SIG-M5 treated with dmso at 0.1 percent for 504 hours (cell line): ENCODE measurements around the gene TUBGCP2.
A peak's percentile ranks its signal among the peaks of the same experiment; 100 is the strongest.
"Not testable (repeated sequence)": the region's sequence is repeated elsewhere in the genome, so short reads cannot be mapped to it uniquely, and the experiment has no call there.

Experiments used
- DNase-seq: peaks from one replicate; lab custom pipeline; 2025; ENCODE audit not compliant: unreplicated experiment; lab: John Stamatoyannopoulos, UW

TUBGCP2 gene

DNA sequence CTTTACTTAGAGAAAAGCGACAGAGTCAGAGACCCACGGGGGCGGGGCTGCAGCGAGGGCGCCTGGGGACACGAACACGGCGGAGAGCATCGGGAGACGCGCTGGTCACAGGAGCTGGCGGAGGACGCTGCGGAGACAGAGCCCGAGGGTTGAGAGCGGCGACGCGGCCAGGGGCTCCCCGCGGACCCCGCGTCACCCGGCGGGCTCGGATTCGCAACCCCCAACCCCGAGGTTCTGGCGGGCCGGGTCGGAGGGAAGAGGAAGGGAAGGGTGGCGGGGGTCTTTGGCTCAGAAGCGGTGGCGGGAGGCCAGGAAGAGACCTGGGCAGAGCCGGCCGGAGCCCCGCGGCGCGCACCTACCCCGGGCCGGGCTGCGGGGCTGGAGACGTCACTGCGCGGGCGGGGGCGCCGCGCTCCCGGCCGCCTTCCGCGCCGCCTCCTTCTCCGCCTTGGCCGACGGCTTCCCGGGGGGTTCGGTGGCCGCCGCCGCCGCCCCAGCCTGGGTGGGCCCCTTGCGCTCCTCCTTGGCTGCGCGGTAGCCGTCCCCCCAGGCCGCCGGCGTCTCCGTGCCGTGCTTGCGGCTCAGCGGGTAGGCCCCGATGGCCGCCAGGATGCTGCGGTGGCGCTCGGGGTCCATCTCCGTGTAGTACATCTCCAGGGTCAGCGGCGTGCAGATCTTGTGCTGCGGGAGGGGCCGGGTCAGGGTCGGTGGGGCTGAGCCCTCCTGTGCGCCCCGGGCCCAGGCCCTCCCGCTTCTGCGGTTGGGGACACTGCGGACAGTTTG is 17.0 kb upstream of the TUBGCP2 start:
- no peak for DNase-seq

DNA sequence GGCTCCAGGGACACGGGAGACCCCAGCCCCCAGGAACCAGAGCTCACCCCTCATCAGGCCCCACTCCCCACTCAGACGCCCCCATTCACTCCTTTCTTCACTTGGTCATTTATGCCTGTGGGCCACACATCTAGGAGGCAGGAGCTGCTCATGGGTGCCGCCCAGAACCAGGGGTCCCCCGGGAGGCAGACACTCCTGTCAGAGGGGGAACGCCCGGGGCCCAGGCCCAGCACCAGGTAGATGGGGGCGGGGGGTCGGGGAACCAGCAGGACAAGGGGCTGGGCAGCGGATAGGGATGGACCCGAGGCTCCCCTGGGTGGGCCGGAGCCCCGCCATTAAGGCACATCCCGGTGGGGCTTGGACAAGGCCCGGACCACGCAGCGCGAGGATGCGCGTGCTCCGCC is 16.2 kb upstream of the TUBGCP2 start:
- no peak for DNase-seq

DNA sequence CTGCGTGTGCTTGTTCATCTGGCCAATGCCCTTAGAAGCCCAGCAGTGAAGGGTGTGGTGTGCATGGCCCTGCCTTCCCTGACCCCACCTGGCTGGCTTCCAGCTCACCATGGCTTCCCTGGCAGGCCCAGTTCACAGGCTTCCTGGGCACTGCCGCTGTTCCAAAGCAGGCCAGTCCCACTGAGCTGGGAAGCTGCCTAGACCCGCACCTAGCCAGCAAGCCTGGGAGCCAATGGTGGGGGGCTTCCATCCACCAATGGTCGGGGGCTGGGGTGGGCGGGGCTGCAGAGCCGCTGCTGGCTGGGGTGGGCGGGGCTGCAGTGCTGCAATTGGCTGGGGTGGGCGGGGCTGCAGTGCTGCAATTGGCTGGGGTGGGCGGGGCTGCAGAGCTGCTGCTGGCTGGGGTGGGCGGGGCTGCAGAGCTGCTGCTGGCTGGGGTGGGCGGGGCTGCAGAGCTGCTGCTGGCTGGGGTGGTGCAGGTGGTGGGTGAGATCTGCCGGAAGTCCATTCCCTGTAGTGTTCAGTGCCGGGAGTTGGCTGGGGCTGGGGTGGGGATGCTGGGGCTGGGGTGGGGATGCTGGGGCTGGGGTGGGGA is 15.6 kb upstream of the TUBGCP2 start:
- peak; percentile 15 for DNase-seq

DNA sequence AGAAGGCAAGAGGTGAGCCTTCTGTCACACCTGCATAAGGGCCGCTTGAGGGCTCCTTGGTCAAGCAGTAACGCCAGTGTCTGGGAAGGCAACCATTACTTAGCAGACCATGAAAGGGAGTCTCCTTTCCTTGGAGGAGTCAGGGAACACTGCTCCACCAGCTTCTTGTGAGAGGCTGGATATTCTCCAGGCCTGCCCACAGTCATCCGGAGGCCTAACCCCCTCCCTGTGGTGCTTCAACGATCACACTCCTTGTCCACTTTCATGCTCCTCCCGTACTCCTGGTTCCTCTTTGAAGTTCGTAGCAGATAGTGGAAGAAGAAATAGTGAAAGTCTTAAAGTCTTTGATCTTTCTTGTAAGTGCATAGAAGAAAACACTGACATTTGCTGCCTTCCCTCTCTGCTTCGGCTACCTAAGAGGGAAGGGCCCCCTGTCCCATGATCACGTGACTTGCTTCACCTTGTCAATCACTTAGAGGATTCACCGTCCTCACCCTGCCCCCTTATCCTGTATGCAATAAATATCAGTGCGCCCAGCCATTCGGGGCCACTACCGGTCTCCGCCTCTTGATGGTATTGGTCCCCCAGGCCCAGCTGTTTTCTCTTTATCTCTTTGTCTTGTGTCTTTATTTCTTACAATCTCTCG is 13.5 kb upstream of the TUBGCP2 start:
- not testable (repeated sequence) for DNase-seq

DNA sequence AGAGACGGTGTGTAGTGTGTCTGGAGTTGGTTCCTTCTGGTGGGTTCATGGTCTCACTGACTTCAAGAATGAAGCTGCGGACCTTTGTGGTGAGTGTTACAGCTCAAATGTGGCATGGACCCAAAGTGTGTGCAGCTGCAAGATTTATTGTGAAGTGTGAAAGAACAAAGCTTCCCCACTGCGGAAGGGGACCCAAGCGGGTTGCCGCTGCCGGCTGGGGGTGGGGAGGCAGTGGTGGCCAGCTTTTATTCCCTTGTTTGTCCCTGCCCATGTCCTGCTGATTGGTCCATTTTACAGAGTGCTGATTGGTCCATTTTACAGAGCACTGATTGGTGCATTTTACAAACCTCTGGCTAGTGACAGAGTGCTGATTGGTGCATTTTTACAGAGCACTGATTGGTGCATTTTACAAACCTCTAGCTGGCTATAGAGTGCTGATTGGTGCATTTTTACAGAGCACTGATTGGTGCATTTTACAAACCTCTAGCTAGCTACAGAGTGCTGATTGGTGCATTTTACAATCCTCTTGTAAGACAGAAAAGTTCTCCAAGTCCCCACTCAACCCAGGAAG is 12.3 kb upstream of the TUBGCP2 start:
- DNase-seq = not testable (repeated sequence)

DNA sequence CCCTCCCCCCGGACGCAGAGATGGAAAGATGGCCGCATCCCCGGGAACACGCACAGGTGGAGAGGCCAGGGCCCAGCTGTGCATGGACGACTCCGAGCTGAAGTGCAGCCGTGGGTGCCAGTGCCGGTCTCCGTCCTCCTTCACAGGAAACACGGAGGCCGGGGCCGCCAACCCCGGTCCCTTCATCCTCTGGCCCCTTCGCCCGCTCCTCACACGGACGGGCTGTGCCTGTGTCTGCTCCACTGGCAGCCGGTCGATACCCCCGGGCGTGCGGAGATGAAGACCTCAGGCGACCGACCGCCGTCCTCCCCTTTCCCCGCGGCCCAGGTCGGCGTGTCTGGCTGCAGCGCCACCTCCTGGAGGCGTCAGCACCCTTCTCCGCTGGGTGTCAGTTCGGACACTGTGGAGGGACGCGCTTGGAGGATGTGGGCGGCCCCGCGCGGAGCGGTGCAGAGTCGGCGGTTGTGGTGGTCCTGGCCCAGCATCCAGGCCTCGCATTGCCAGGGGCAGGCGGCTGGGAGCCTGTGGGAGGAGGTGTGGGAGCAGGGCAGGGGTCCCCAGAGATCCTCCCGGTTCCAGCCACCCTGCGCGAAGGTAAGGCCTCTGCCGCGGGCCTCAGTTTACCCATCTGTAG is 9.9 kb upstream of the TUBGCP2 start:
- no peak for DNase-seq

DNA sequence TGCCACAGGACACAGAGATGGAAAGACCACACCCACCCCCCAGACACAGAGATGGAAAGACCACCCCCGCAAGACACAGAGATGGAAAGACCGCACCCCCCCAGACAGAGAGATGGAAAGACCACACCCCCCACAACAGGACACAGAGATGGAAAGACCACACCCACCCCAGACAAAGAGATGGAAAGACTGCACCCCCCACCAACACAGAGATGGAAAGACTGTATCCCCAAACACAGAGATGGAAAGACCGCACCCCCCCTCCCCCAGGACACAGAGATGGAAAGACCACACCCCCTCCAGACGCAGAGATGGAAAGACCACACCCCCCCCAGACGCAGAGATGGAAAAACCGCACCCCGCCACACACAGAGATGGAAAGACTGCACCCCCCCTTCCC is 8.1 kb upstream of the TUBGCP2 start:
- no peak for DNase-seq

DNA sequence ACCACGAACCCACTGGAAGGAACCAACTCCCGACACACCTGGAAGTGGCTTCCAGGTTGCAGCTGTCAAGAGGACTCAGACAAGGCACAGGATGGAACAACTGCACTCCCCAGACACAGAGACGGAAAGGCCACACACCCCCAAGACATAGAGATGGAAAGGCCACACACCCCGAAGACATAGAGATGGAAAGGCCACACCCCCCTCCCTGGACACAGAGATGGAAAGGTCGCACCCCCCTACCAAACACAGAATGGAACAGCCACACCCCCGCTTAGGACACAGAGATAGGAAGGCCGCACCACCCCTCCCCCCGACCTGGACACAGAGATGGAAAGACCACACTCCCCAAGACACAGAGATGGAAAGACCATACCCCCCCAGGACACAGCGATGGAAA is 7.6 kb upstream of the TUBGCP2 start:
- DNase-seq = no peak

DNA sequence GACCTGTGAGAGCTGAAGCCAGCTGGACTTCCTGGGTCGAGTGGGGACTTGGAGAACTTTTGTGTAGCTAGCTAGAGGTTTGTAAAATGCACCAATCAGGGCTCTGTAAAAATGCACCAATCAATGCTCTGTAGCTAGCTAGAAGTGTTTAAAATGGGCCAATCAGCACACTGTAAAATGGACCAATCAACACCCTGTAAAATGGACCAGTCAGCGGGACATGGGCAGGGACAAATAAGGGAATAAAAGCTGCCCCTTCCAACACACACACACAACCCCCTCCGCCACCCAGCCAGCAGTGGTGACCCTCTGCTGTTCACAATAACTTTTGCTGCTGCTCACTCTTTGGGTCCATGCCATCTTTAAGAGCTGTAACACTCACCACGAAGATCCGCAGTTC is 7.2 kb upstream of the TUBGCP2 start:
- DNase-seq = no peak

DNA sequence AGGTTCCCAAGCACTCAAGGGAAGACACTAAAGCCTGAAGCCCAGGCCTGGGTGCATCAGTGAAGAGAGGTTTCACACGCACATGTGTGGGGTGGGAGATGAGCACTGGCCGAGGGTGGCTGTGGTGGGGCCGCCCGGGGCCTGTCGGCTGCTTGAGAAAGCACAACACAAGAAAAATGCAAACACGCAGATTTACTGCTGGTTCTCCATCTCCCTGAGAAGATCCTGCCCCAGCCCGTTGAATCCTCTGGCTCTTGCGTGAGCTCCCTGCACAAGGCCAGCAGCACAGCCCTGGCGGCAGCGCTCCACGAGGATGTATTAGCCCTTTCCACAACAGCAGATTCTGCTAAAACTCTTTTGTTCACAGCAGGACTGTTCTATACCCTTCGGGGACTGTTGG is 6.2 kb upstream of the TUBGCP2 start:
- no peak for DNase-seq

DNA sequence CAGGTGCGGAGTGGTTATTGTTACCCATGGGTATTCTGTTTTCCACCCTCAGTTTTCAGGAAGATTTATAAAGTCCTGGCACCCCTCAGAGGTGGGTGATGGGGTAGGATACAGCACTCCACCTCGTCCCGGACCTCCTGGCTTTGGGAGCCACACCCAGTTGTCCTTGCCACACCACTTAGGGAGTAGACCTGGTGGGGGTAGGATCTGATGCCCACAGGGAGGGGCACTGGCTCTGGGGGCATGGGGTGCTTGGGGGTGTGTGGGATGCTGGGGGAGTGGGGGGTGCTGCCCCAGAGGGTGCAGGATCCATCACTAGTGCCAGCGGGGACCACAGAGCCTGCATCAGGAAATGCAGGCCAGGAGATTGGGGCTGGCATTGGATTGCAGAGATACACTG is 4.5 kb upstream of the TUBGCP2 start:
- DNase-seq = no peak

DNA sequence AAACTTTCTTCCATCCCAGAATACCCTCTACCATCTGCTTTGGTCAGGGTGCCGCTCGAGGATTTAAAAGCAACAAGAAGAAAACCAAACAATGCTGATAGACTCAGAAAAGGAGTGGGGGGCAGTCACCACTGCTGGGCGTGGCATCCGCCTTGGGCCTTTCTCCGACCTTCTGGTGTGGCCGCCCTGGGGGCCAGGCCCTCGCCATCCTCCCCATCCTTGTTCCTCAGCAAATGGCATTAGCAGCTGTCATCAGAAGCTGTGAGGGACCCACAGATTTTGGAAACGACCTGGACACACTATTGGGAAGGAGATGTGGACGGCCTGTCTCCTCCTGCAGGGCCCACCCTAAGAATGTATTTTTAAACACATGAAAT is 4.1 kb upstream of the TUBGCP2 start:
- DNase-seq = no peak

DNA sequence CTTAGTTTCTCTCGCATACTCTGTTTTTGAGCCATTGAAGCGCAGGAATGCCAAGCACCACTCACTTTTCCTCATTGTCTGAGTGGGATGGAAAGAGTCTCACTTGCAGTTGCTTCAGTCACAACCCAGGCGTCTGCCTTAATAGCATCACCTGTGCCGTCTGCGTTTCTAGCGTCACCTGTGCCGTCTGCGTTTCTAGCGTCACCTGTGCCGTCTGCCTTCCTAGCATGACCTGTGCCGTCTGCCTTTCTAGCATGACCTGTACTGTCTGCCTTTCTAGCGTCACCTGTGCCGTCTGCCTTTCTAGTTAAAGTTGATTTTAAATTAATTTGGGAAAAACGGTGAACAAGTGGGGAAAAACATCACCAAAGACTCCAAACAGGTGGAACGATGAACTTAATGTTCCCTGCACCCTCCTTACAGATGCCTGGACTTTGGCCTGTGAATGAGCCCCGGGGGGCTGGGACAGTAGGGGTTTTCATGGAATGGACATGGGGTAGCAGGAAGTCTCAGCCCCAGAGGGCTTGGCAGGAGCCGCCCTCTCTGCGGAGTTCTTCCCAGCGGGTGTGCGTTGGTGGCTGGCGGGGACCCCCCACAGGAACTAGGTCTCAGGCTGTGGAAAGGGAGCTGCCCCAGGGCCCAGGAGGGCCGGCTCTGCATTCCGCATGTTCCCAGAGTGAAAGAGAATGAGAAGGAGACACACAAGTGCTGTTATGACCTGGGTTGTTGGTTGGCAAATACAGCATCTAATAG is 3.5 kb upstream of the TUBGCP2 start:
- no peak for DNase-seq

DNA sequence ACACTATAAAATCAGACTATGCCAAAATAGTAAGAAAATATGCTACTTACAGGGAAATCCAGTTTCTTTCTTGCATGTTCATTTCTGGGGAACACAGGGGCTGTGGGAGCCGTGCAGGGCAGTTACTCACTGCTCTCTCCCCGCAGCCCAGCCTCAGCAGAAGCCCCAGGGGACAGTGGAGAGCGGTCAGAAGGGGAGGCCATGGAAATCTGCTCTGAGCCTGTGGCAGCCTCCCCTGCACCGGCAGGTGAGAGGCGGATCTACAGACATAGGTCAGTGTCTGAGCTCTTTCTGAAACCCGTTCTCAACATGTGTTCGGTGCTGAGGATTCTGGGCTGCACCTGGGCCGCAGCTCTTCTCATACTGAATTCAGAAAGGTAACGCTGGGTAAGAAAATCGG is 2.9 kb upstream of the TUBGCP2 start:
- DNase-seq = no peak

DNA sequence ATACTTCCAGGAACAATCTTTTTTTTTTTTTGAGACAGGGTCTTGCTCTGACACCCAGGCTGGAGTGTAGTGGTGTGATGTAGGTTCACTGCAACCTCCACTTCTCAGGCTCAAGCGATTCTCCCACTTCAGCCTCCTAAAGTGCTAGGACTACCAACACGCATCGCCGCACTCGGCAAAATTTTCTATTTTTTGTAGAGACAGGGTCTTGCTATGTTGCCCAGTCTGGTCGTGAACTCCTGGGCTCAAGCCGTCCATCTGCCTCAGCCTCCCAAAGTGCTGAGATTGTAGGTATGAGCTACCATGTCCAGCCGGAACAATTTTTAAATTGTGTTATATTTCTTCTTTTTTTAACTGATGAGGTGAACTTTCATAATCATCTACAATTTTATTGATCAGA is 2.1 kb upstream of the TUBGCP2 start:
- no peak for DNase-seq

DNA sequence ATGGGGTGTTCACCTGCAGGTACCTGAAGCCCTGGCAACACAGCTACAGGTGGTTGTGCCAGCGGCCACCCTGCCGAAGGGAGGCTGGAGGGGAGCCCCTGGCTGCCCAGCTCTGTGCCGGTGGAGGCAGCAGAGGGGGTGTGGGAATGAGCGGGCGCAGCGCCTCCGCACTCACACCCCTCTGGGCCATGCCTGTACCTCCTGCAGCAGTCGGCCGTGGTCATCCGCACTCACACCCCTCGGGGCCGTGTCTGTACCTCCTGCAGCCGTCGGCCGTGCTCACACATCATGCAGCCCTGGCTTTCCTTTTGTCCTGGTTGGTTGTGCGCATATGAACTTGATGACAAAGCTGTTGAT is 1.7 kb upstream of the TUBGCP2 start:
- DNase-seq = no peak

DNA sequence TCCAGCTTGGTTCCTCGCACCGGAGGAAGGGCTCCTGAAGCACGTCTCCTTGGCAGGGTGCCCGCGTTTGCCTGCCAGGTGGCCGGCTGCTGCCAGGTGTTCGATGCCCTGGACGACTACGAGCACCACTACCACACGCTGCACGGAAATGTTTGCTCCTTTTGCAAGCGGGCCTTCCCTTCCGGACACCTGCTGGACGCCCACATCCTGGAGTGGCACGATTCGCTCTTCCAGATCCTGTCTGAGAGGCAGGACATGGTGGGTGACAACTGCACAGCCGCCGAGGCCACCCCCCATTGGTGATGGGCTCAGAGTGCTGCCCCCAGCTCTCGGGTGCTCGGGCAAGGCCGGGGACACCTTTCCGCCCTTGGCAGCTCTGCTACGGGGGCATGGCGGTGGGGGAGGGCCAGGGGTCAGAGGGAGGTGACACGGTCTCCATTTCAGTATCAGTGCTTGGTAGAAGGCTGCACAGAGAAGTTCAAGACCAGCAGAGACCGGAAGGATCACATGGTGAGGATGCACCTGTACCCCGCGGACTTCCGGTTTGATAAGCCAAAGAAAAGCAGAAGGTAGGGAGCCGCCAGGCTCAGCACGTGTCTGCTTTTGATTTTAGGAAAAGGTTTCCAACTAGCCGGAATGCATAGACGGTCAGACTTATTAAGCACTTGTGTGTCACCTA is 1.2 kb upstream of the TUBGCP2 start:
- no peak for DNase-seq

DNA sequence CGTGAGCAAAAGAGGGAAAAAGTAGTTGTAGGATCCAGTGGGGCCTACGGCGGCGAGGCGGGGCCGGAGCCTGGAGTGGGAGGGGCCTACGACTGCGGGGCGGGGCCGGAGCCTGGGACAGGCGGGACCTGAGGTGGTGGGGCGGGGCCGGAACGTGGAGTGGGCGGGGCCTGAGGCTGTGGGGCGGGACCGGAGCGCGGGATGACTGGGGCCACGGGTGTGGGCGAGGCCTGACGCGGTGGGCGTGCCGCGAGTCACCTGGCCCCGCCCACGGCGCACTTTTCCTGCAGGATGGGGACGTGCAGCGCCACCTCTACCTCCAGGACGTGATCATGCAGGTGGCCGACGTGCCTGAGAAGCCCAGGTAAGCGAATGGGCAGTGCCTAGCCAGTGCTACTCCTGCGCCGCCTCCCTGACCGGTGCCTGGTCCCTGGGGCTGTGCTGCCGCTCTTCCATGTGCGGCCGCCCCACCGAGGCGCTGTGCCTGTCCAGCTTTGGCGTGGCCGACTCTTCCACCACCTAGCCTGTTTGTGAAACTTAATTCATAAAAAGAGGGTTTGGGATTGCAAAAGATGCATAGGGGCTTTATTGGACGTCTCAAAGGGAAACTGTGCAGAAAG is 538 bp upstream of the TUBGCP2 start:
- DNase-seq = peak; percentile 62

DNA sequence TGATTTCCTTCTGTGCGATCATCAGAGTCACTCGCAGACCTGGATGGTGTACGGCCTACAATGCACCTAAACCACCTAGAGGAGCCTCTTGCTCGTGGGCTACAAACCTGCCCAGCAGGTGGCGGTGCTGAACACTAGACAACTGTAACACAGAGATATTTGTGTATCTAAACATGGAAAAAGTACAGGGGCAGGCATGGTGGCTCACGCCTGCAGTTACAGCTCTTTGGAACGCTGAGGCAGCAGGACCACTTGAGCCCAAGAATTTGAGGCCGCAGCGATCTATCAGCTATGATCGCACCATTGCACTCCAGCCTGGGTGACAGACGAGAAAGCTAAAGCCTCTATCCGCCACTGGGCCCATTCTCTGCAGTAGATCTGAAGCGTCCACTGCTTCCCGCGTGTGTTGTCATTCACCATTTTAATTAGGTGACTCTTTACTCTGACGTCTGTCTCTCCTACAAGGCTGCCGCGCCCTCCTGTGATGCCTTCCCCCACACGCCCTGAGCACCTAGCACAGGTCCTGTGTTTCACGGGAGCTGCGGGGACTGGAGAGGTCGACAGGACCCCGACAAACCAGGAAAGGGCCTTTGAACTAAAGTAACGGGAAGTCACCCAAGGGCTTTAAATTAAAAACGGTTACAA is 774 bp downstream of the TUBGCP2 start:
- DNase-seq = peak; percentile 63
